ENCODE data around the gene NTN3.
A peak's percentile ranks its signal among the peaks of the same experiment; 100 is the strongest.
"Not testable (repeated sequence)": the region's sequence is repeated elsewhere in the genome, so short reads cannot be mapped to it uniquely, and the experiment has no call there.

NTN3 gene

DNA sequence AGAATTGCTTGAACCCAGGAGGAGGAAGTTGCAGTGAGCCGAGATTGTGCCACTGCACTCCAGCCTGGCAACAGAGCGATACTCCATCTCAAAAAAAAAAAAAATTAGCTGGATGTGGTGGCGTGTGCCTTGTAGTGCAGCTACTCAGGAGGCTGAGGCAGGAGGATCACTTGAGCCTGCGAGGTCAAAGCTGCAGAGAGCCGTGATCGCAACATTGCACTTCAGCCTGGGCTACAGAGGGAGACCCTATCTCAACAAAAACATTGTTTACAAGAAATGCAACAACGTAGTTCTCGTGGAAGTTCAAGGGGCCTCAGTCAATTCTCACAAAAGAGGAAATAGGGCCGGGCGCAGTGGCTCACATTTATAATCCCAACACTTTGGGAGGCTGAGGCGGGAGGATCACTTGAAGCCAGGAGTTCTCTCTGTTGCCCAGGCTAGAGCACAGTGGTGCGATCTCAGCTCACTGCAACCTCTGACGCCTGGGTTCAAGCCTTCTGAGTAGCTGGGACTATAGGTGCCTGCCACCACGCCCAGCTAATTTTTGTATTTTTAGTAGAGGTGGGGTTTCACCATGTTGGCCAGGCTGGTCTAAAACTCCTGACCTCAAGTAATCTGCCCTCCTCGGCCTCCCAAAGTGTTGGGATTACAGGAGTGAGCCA, 29.8 kb upstream of the NTN3 start:
- not testable (repeated sequence) for DNase-seq

DNA sequence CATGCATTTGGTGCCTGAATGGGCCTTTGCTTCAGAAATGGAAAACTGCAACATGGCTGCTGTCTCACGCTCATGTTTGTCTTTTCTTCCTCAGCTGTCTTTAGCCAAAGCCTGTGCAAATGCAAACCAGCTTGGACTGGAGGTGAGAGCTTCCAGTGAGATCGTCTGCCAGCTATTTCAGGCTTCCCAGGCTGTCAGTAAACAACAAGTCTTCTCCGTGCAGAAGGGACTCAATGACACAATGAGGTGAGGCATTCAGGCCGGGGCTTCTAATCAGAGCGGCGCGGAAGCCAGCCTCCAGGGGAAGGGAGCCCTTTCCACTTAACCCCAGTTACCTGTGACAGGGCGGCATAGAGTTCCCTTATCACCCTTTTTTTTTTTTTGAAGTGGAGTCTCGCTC, 27.5 kb upstream of the NTN3 start:
- no peak for DNase-seq

DNA sequence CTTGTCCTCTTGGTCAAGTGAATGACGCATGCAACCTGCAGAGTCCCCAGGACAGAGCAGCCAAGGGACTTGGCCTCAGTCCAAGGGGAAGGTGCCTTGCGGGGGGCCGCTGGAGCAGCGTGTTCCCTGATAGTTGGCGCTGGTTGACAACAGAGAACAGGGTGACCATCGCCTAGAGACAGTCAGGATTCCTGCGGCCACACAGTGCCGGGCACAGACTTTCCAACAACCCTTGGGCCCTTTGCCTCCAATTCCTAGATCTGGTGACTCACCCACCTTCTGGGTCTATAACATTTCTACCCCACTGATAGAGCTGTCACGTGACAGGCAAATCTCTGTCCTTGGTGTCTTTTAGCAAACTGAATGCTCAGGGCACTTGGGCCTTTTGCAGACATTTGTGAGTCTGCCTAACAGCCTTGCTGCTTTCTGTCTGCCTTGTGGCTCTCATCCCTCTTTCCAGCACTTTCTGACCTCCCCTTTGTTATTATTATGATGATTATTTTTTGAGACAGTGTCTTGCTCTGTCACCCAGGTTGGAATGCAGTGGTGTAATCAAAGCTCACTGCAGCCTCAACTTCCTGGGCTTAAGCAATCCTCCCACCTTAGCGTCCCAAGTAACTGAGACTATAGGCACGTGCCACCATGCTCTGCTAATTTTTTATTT, 23.0 kb upstream of the NTN3 start:
- DNase-seq, result no peak

DNA sequence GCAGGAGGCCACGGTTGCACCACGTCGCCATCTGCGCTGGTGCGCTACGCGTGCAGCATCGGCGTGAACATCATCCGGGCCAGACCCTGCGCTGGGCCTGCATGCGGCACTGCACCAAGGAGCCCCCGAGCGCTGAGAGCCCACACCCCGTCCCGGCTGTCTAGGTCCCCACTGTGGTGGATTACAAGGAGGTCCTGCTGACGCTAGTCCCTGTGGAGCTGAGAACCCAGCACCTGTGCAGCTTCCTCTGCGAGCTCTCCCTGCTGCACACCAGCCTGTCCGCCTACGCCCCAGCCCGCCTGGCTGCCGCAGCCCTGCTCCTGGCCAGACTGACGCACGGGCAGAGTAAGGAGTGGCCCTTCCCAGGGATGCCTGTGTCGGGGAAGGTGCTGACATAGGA, 22.0 kb upstream of the NTN3 start:
- no peak for DNase-seq

DNA sequence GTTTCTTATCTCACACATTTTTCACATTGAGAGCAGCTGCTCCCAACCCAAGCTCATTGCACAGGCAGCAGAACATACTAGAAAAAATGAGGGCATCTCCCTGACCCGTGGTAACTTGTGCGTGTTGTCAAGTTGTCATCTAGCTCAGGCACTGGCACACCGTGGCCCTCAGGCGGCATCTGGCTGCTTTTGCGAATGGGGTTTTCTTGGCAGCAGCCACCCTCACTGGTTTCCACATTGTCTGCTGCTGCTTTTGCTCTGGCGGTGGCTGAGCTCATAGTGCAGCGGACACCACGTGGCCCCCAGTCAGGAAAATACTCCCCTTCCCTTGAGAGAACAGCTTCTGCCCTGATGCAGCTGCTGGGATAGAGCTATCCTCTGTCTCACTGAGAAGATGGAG, 20.6 kb upstream of the NTN3 start:
- DNase-seq, result no peak

DNA sequence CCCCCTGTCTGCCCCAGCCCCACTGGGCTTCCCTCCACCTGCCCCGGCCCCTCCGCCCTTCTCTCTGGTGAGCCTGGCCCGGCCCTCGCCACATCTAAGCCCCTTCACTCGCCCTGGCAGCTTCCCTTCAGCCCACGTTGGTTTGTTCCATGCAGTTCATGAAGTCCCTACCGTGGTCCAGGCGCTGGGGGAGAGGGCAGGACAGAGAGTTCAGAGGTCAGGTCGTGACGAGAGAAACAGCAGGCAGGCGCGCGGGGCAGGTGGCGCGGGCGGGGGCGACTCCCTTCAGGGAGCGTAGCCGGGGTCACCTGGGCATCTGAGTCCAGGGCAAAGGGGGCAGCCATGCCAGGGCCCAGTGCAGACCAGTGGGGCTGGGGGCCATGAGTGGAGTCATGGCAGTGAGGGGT, 20.1 kb upstream of the NTN3 start:
- no peak for DNase-seq

DNA sequence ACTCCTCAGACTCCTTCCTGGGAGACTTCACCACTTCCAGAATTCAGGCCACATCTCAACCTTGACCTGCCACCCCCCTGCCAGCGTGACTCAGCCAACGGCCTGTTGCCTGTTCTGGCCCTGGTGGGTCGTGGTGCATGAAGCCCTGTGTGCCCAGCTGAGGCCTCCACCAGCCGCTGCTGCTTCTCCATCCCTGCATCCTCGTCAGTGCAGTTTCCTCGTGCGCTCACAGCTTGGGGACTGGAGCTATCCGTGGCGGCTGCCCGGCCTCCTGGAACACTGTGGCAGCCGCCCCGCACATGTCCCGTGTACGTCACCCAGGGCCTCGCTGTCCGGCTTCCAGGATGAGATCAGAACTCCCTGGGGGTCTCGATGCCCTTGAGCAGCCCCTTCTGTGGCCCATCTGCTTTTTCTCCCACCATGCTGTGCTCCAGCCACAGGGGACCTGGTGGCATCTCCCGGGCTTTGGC, 19.2 kb upstream of the NTN3 start:
- no peak for DNase-seq

DNA sequence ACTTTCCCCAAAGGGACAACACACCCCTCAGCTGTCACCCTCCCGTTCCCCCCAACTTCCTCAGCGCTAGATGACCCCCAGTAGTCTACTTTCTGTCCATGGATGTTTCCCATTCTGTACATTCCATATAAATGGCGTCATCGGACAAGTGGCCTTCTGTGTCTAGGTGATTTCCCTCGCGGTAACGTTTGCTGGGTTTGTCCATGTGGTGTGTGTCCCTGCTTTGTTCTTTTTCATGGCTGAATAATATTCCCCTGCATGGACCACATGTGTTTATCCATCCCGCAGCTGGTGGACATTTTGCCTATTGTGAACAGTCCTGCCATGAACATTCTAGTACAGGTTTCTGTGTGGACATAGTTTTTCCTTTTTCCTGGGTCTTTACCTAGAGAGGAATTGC, 18.4 kb upstream of the NTN3 start:
- no peak for DNase-seq

DNA sequence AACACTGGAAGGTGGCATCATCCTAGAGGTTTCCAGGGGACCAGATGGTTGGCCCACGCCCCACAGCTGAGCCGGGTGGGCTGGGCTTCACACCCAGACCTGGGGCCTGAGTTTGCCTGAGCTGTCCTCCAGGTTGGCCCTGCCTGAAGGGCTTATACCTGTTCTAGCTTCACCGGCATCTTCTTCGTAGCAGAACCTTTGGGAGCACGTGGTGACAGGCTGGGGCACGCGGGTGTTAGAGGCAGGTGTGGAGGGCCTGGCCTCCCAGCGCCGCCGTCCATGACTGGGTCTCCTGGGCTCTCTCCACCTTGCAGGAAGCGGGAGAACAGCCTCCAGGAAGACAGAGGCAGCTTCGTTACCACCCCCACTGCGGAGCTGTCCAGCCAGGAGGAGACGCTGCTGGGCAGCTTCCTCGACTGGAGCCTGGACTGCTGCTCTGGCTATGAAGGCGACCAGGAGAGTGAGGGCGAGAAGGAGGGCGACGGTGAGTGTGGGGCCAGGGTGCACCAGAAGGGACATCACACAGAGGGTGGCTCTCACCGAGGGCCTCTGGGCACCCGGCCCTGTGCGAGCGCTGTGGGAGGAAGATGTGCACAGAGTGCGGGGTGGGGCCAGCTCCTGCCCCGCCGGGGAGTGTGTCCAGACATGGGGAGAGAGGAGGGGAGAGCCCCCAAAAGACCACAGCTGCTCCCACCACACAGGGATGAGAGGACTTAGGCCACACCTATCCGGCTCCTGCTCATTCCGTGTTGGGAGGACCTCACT, 15.8 kb upstream of the NTN3 start:
- DNase-seq, result no peak

DNA sequence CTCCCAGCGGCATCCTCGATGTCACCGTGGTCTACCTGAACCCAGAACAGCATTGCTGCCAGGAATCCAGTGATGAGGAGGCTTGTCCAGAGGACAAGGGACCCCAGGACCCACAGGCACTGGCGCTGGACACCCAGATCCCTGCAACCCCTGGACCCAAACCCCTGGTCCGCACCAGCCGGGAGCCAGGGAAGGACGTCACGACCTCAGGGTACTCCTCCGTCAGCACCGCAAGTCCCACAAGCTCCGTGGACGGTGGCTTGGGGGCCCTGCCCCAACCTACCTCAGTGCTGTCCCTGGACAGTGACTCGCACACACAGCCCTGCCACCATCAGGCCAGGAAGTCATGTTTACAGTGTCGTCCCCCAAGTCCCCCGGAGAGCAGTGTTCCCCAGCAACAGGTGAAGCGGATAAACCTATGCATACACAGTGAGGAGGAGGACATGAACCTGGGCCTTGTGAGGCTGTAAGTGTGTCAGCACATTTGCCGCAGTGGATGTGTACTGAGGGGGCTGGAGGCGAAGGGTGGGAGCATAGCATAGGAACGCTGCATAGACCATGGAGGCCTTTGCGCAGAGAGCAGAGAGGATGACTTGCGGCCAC, 14.4 kb upstream of the NTN3 start:
- DNase-seq, result no peak

DNA sequence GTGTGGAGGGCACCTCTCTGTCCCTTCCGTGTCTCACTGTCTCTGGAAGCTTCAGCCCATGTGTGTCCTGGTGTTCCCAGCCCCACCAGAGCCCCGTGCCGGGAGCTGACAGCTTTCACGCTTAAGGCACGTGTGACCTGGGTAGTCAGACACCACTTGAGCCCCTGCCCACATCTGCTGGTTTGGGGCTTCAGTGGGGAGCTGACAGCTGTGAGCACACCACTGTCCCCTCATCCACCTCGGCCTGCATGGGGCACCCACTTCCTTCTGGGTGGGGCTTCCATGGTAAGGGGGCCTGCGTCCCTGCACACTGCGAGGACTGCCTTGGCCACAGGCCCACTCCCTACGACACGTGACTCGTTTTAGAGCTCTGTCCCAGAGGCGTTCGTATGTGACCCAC, 13.8 kb upstream of the NTN3 start:
- no peak for DNase-seq

DNA sequence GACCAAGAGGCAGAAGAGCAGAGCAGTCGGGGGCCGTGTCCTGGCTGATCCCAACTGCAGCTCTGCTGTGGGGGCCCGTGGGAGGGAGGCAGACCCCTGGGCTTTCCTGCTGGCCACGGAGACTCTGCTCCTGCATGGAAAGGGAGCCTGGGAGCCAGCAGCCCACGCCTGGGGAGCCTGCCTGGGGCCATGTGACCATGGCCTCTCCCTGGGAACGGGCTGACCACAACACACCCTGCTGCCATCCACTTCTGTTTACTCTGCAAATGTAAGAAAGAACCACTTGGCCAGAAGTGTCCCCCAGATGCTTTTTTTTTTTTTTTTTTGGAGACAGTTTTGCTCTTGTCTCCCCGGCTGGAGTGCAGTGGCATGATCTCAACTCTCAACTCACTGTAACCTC, 13.2 kb upstream of the NTN3 start:
- DNase-seq, result no peak

DNA sequence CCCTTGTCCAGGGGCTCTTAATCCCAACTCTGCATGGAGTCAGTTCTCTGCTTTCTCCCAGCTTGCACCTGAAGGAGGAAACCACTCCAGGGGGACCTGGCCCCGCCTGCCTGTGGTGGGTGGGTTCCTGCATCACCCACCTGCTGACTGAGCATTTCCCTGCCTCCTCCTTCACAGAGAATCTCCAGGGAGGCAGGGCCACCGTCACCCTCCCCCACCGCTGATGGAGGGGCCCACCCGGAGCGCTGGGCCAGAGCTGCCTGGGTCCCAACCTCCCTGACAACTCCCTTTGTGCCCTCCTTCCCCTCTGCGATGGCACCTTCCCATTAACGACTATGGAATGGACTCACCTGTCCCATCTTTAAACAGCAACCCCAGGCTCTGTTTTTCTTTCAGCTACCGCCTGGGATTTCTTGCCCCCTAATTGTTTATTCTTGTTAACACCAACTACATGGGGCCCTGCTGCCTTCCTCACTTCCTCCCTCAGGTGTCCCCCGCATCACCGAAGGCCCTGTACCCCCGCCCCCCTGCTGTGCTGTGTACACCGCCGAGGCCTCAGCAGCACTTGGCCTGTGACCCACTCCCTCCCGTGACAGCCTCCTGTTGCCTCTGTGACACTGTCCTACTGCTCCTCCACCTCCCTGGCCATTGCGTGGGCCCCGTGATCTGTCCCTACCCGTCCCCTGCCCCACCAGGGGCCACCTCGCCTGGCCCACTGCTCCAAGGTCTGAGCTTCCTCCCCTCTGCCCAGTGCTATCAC, 12.0 kb upstream of the NTN3 start:
- no peak for DNase-seq

DNA sequence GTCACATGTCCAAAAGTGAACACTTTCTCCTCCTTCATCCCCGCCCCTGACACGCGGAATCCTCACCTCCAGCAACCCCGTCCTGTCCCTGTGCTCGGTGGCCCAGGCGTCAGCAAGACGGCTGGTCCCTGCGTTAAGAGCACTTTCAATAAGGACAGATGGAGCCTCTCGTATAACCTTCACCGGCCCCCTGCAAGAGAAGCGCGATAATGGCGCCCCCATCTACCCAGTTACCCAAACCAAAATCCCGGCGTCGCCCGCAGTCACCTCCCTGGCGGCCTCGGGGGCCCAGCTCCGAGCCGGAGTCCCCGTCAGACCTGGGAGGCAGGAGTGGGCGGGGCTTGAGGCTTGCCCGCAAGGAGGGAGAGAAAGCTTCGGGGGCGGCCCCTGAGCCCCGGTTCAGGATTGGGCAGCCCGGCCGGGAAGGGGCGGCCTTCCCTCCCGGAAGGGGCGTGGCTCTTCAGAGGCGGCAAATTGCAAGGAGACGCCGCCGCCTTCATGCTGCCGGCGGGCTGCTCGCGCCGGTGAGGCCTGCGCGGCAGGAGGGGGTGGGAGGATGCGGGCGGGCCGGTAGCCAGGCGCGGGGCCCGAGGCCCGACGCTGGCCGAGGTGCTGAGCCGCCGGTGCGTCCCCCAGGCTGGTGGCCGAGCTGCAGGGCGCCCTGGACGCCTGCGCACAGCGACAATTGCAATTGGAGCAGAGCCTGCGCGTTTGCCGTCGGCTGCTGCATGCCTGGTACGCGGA, 11.3 kb upstream of the NTN3 start, which contains the start of gene TEDC2:
TSS of gene TEDC2 (plus strand) at position 463 of the 744 bp plus-strand sequence. CDS start at position 499, 36 bp downstream.
- peak; percentile 97 for DNase-seq

DNA sequence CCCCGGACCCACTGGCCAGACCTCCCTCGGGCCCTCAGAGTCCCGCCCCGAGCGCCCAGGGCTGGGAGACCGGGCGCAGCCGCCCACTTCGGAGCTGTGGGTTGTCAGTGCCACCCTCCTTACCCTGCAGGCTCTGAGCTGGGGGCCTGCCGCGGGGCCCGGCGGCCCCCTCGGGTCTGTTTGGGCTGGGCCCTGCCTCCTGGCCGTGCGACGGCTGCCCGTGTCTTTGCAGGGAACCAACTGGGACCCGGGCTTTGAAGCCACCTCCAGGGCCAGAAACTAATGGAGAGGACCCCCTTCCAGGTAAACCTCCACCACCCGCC, 10.7 kb upstream of the NTN3 start:
- no peak for DNase-seq

DNA sequence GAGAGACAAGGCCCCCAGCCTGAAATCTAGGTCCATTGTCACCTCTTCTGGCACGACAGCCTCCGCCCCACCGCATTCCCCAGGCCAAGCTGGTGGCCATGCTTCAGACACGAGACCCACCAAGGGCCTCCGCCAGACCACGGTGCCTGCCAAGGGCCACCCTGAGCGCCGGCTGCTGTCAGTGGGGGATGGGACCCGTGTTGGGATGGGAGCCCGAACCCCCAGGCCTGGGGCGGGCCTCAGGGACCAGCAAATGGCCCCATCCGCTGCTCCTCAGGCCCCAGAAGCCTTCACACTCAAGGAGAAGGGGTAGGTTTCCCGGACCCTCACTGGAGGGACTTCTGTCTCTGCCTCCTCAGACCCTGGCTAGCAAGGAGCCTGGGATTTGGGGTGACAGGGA, 10.2 kb upstream of the NTN3 start:
- DNase-seq, result no peak

DNA sequence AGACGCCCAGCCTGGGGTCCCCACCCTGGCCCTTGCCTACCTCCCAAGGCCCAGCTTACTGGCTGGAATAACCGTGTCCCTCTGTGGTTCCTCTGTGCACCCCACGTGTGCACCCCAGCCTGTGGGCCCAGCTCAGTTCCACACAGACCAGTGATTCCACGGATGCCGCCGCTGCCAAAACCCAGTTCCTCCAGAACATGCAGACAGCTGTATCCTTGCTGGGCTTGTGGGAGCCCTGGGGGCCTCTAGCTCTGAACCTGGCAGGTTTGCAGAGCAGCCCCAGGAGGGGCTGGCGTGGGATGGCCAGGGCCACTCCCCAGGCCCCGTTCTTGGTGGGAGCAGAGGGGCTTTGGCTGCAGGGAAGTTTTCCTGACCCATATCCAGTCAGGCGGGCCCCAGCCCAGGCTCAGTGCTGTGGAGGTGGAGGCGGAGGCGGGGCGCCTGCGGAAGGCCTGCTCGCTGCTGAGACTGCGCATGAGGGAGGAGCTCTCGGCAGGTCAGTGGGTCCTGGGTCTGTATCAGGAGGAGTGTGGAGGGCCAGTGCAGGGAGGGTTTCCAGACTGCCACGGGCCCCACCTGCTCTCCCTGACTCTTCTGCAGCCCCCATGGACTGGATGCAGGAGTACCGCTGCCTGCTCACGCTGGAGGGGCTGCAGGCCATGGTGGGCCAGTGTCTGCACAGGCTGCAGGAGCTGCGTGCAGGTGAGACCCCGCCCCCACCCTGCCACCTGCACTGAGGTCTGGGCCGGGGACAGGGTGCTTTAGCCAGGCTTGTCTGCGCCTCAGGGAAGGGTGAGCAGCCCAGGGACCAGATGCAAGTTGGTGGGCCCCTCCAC, 8.8 kb upstream of the NTN3 start:
- DNase-seq, result no peak

DNA sequence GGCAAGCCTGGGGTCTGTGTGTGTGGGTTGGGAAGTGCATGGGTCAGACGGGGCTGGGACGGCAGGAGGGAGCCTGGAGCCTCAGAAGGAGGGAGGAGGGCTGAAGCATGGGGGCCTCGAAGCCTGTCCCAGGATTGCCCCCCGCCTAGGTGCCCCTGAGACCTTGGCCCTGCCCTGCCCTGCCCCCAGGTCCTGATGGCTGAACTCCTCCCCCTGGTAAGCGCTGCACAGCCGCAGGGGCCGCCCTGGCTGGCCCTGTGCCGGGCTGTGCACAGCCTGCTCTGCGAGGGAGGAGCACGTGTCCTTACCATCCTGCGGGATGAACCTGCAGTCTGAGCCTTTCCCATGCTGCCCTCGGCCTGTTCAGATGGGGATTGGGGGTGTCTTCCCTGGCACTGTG, 6.8 kb upstream of the NTN3 start:
- no peak for DNase-seq

DNA sequence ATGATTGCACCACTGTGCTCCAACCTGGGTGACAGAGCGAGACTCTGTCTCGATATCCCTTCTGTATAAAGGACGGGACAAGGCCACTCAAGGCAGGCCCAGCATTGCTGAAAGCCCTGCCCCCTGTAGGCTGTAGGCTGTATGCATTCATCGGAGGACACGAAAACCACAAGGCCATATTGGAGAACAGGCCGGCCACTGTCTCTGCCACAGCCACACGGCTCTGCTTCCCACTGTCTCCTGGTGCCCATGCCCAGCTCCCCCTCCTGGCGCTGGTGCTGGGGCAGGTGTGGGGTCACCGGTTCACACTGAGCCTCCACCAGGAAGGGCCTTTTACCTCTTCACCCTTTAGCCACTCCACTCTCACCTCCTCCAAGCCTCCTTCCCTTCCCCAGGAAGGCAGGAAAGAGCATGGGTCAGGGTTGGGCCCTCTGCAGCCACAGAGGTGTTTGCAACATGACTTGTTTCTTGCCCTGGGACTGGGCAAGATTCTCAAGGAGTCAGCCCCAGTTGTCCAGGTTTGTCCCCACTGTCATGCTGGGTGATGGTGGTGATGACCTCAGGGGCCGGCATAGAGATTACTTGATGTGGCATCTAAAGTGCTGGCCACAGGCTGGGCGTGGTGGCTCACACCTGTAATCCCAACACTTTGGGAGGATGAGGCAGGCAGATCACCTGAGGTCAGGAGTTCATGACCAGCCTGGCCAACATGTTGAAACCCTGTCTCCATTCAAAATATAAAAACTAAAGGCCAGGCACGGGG, 5.3 kb upstream of the NTN3 start:
- no peak for DNase-seq

Measured in CD4-positive, alpha-beta T cell treated with Interleukin-12 subunit alpha and Interleukin-12 subunit beta, for 1 hour (primary cell).